WTC11 (cell line): ENCODE measurements around the gene PPP1R1B. TPM values are rescaled to one million over a fixed set of nuclear protein-coding genes. Genes with fewer than 3 reads are reported as not detected.

Source experiments
- ATAC-seq: fragments of 200-7000 bp; cut with Tn5 transposase; 2 replicates; pipeline ENCODE4 v1.10.0; 2021; ENCODE audit warnings: mild to moderate bottlenecking, moderate library complexity
- CTCF ChIA-PET: fragments of 300-600 bp; sonication (Branson Sonifier 250); formaldehyde crosslinking; loops from one replicate; lab custom pipeline; 2021; ENCODE audit warnings: antibody characterized with exemption; lab: Charles Lee
- POLR2A ChIA-PET: fragments of 350-600 bp; sonication (Branson Sonifier 250); formaldehyde crosslinking; loops from one replicate; lab custom pipeline; 2021; ENCODE audit warnings: antibody characterized with exemption; lab: Charles Lee
- DNase-seq: peaks from one replicate; pipeline ENCODE4 v3.0.0; 2021; ENCODE audit warnings: low spot score
- H3K27ac Mint-ChIP-seq: 2 replicates; pipeline ENCODE4 v1.8.0; 2021; ENCODE audit warnings: mixed read lengths
- H3K27me3 Mint-ChIP-seq: 2 replicates; pipeline ENCODE4 v1.8.0; 2021; ENCODE audit warnings: low read depth, mild to moderate bottlenecking, moderate library complexity, mixed read lengths
- H3K36me3 Mint-ChIP-seq: 2 replicates; pipeline ENCODE4 v1.8.0; 2021; ENCODE audit warnings: mixed read lengths
- H3K4me1 Mint-ChIP-seq: 2 replicates; pipeline ENCODE4 v1.8.0; 2022; ENCODE audit warnings: mixed read lengths
- H3K4me3 Mint-ChIP-seq: 2 replicates; pipeline ENCODE4 v1.8.0; 2021; ENCODE audit warnings: mild to moderate bottlenecking, moderate library complexity, mixed read lengths
- H3K9me3 Mint-ChIP-seq: 2 replicates; pipeline ENCODE4 v1.8.0; 2021; ENCODE audit warnings: mixed read lengths
- AFF4 ChIP-seq: sonication (generic); formaldehyde crosslinking; IDR thresholded peaks from 2 replicates; pipeline ENCODE4 v1.8.1; 2023; ENCODE audit warnings: mild to moderate bottlenecking, missing genetic modification reagents, borderline replicate concordance
- ATF2 ChIP-seq: sonication (generic); formaldehyde crosslinking; IDR thresholded peaks from 2 replicates; pipeline ENCODE4 v1.8.1; 2022; ENCODE audit warnings: low read depth, missing genetic modification reagents, borderline replicate concordance
- CREM ChIP-seq: sonication (generic); formaldehyde crosslinking; IDR thresholded peaks from 2 replicates; pipeline ENCODE4 v1.8.1; 2022; ENCODE audit warnings: mild to moderate bottlenecking, missing genetic modification reagents, moderate library complexity
- ELF4 ChIP-seq: sonication (generic); formaldehyde crosslinking; IDR thresholded peaks from 2 replicates; pipeline ENCODE4 v1.8.1; 2022; ENCODE audit warnings: low read depth, mild to moderate bottlenecking, moderate library complexity, missing genetic modification reagents
- ERG ChIP-seq: fragments of 250-450 bp; sonication (Bioruptor Pico); IDR thresholded peaks from 2 replicates; pipeline ENCODE4 v1.8.0; 2021; ENCODE audit warnings: mild to moderate bottlenecking
- FOXP1 ChIP-seq: sonication (generic); formaldehyde crosslinking; IDR thresholded peaks from 2 replicates; pipeline ENCODE4 v1.8.0; 2022; ENCODE audit warnings: missing genetic modification reagents, mild to moderate bottlenecking, moderate library complexity, borderline replicate concordance
- FOXP4 ChIP-seq: sonication (generic); formaldehyde crosslinking; IDR thresholded peaks from 2 replicates; pipeline ENCODE4 v1.8.0; 2022; ENCODE audit warnings: mild to moderate bottlenecking, missing genetic modification reagents
- IRF2 ChIP-seq: sonication (generic); formaldehyde crosslinking; IDR thresholded peaks from 2 replicates; pipeline ENCODE4 v1.8.0; 2022; ENCODE audit warnings: low read depth, missing genetic modification reagents, borderline replicate concordance
- JUN ChIP-seq: sonication (generic); formaldehyde crosslinking; IDR thresholded peaks from 2 replicates; pipeline ENCODE4 v1.8.0; 2023; ENCODE audit warnings: mild to moderate bottlenecking, missing genetic modification reagents
- OVOL2 ChIP-seq: fragments of 250-450 bp; sonication (Bioruptor Pico); IDR thresholded peaks from 2 replicates; pipeline ENCODE4 v1.9.0; 2021; ENCODE audit warnings: mild to moderate bottlenecking, borderline replicate concordance
- PRDM15 ChIP-seq: sonication (generic); formaldehyde crosslinking; IDR thresholded peaks from 2 replicates; pipeline ENCODE4 v1.8.0; 2022; ENCODE audit warnings: missing genetic modification reagents
- RORB ChIP-seq: fragments of 250-450 bp; sonication (Bioruptor Pico); IDR thresholded peaks from 2 replicates; pipeline ENCODE4 v1.9.0; 2021; ENCODE audit warnings: mild to moderate bottlenecking
- ZMAT4 ChIP-seq: fragments of 250-450 bp; sonication (Bioruptor Pico); IDR thresholded peaks from 2 replicates; pipeline ENCODE4 v1.9.0; 2021; ENCODE audit warnings: mild to moderate bottlenecking
- total RNA-seq: library from RNA; stranded (reverse); gene quantifications from 3 replicates; pipeline ENCODE4 v1.2.3, GENCODE V29; 2021

The PPP1R1B gene
- total RNA-seq, 1 experiment from 2014 or later: 20.5 TPM

- TF ChIP-seq IRF2 (CRISPR knock-in tag): no peak
Measured at GRCh38 chr17:39618246-39618913, 8.4 kb upstream of the PPP1R1B start (continued).

- Mint-ChIP-seq H3K27ac (no peak overlapping the region), H3K4me3 (peak overlapping the region; percentile 79; the same call in 1 of the 2 replicates), H3K4me1 (peaks cover 12% of the 10 kb centered on the region), H3K36me3 (no peaks in the 10 kb centered on the region), H3K27me3 (peaks cover 82% of the 10 kb centered on the region), H3K9me3 (no peaks in the 10 kb centered on the region)
- ChIA-PET CTCF (interaction anchor here (0.6 to 23.6 kb wide), 22 partner anchors 7 to 1226 kb away, joined by 3 to 876 read pairs (median 4); partner anchors contain the start of genes MED1, NEUROD2, PNMT and STARD3), POLR2A (interaction anchor here (0.8 kb wide), 1 partner anchor 72 kb away, joined by 3 read pairs; no protein-coding TSS in a partner anchor)
- TF ChIP-seq FOXP4 (CRISPR knock-in tag): no peak
- no peak for TF ChIP-seq OVOL2 (CRISPR knock-in tag)
- no peak for TF ChIP-seq CREM (CRISPR knock-in tag)
- no peak for TF ChIP-seq ATF2 (CRISPR knock-in tag)
- DNase-seq: no peak
- ATAC-seq: no peak
Measured at GRCh38 chr17:39618956-39619785, 7.6 kb upstream of the PPP1R1B start.

GRCh38 chr17:39619786-39620101 is 7.0 kb upstream of the PPP1R1B start:
- Mint-ChIP-seq H3K27me3 (peaks cover 82% of the 10 kb centered on the region), H3K4me3 (no peak overlapping the region), H3K4me1 (peaks cover 17% of the 10 kb centered on the region), H3K36me3 (no peaks in the 10 kb centered on the region), H3K27ac (no peak overlapping the region), H3K9me3 (no peaks in the 10 kb centered on the region)
- TF ChIP-seq ZMAT4 (CRISPR knock-in tag) (no peak), FOXP4 (CRISPR knock-in tag) (no peak), PRDM15 (CRISPR knock-in tag) (no peak), AFF4 (CRISPR knock-in tag) (no peak), JUN (CRISPR knock-in tag) (no peak), RORB (no peak), ELF4 (no peak), ERG (CRISPR knock-in tag) (no peak), FOXP1 (no peak)
- ATAC-seq (no peak), DNase-seq (no peak)
- POLR2A ChIA-PET: no interaction called here
- CTCF ChIA-PET: interaction anchor here (0.6 to 23.6 kb wide), 16 partner anchors 8 to 1227 kb away, joined by 3 to 876 read pairs (median 6); partner anchors contain the start of genes NEUROD2, PNMT, STARD3 and TCAP
